Measurements from ENCODE around the gene DOCK4.

DNA sequence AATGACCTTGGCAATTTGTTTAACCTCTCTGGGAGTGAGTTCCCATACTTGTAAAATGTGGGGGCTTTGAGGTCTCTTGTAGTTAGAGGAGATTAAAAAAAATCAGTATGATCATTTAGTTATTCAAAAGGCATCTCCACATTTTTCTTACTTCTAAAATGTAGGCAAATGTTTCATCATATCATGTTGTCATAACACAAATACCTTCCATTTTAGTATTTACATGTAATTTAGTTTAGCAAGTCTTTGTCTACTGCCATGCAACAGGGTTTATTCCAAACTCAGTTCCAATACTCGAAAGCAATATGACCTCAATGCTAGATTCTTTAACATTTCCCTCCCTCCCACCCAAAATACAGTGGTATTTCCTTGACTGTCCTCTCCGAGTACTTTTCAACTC is 381.2 kb downstream of the DOCK4 start:
- TF ChIP-seq NFRKB (IDR thresholded peaks at IDR 0.05) (no peak), FOXM1 (IDR thresholded peaks at IDR 0.05; ENCODE audit: borderline replicate concordance) (no peak), TARDBP (IDR thresholded peaks at IDR 0.05) (no peak), FOXA1 (IDR thresholded peaks at IDR 0.05) (no peak), SP1 (IDR thresholded peaks at IDR 0.05) (no peak), ELF4 (IDR thresholded peaks at IDR 0.05) (no peak), SUZ12 (IDR thresholded peaks at IDR 0.05) (no peak), BHLHE40 (IDR thresholded peaks at IDR 0.05; ENCODE audit: borderline replicate concordance) (no peak), ARNT (IDR thresholded peaks at IDR 0.05) (no peak), CTBP1 (IDR thresholded peaks at IDR 0.05; ENCODE audit: borderline replicate concordance) (no peak)
- TF ChIP-seq, protein P1, sequence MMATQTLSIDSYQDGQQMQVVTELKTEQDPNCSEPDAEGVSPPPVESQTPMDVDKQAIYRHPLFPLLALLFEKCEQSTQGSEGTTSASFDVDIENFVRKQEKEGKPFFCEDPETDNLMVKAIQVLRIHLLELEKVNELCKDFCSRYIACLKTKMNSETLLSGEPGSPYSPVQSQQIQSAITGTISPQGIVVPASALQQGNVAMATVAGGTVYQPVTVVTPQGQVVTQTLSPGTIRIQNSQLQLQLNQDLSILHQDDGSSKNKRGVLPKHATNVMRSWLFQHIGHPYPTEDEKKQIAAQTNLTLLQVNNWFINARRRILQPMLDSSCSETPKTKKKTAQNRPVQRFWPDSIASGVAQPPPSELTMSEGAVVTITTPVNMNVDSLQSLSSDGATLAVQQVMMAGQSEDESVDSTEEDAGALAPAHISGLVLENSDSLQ (IDR thresholded peaks at IDR 0.05): no peak
